Heart left ventricle (tissue), 16 donors: ENCODE data around the gene PLEKHN1. TPM values are rescaled to one million over a fixed set of nuclear protein-coding genes. Genes with fewer than 3 reads are reported as not detected.
"Not testable (repeated sequence)": the region's sequence is repeated elsewhere in the genome, so short reads cannot be mapped to it uniquely, and the experiment has no call there.

Experiments
- ATAC-seq, 4 donors: fragments of 200-7000 bp; cut with Tn5 transposase; one replicate each; pipeline ENCODE4 v1.9.1; 2020 to 2022; ENCODE audit warnings: moderate library complexity in 4 of 4, mild to moderate bottlenecking in 3 of 4, moderate number of reproducible peaks in 1 of 4
- DNase-seq, 5 donors: peaks; one replicate each; pipeline ENCODE4 v3.0.0-alpha.2; 2020
- H3K27ac ChIP-seq, 12 donors: fragments of 200-600 bp; sonication (generic) in 4 of 12; one replicate each; pipeline versions ENCODE4 v1.5.0 to v1.8.0; 2016 to 2022; ENCODE audit warnings: mild to moderate bottlenecking in 2 of 12
- H3K27me3 ChIP-seq, 9 donors: fragments of 200-600 bp; sonication (generic) in 2 of 9; one replicate each; pipeline versions ENCODE4 v1.5.1 to v1.8.0; 2016 to 2022; ENCODE audit warnings: mild to moderate bottlenecking in 3 of 9
- H3K36me3 ChIP-seq, 9 donors: fragments of 200-600 bp; sonication (generic) in 2 of 9; one replicate each; pipeline versions ENCODE4 v1.5.0 to v1.8.0; 2018 to 2022; ENCODE audit warnings: mild to moderate bottlenecking in 2 of 9
- H3K4me1 ChIP-seq, 12 donors: fragments of 200-600 bp; sonication (generic) in 4 of 12; one replicate each; pipeline versions ENCODE4 v1.5.0 to v1.8.0; 2016 to 2022; ENCODE audit warnings: mild to moderate bottlenecking in 3 of 12
- H3K4me3 ChIP-seq, 12 donors: fragments of 200-600 bp; sonication (generic) in 4 of 12; one replicate each; pipeline versions ENCODE4 v1.5.0 to v1.8.0; 2017 to 2022; ENCODE audit warnings: mild to moderate bottlenecking in 9 of 12, moderate library complexity in 4 of 12
- H3K9me3 ChIP-seq, 12 donors: fragments of 200-600 bp; sonication (generic) in 4 of 12; one replicate each; pipeline versions ENCODE4 v1.5.0 to v1.8.0; 2016 to 2022; ENCODE audit warnings: mild to moderate bottlenecking in 1 of 12
- POLR2A ChIP-seq, 2 donors: fragments of 450-650 bp; IDR thresholded peaks; one replicate each; pipeline ENCODE4 v1.6.1; 2017; ENCODE audit warnings: antibody characterized with exemption in 2 of 2, mild to moderate bottlenecking in 2 of 2, moderate library complexity in 2 of 2
- WGBS, 4 donors: extraction: QIAGEN DNeasy Blood & Tissue Kit in 2 of 4; methylation state at CpG; one replicate each; pipeline versions ENCODE4 v1.1.5 to v1.1.7; 2013 to 2018; 5-methylcytosine and 5-hydroxymethylcytosine counted together
- intact Hi-C, 10 donors: fragments of 100-400 bp; cut with DNase I; formaldehyde crosslinking; loops; one replicate each; pipeline versions ENCODE4 v1.11.1 to v1.14.2; 2022
- polyA plus RNA-seq, 2 donors: library from polyadenylated mRNA; stranded (reverse); fragments of 200-250 nt; gene quantifications; one replicate each; pipeline ENCODE4 v1.2.3, GENCODE V29; 2013
- total RNA-seq, 9 donors: library from RNA; depleted of rRNA in 2 of 9; stranded (reverse); fragments of >200 nt in 2 of 9; fragmentation: NEBNext Ultra II Directional in 3 of 9; extraction: Animal tissue kit (Norgen Biotek cat#: 25700) in 3 of 9; gene quantifications; one replicate each; pipeline versions ENCODE4 v1.1.0 to v1.2.4, GENCODE V29; 2016 to 2023
- TF ChIP-seq, protein P1 (sequence below), 12 donors: fragments of 200-600 bp; sonication (generic) in 4 of 12; IDR thresholded peaks; one replicate each; pipeline versions ENCODE4 v1.5.0 to v1.8.0; 2018 to 2022; ENCODE audit warnings: antibody characterized with exemption in 12 of 12, mild to moderate bottlenecking in 5 of 12
- donor health status: ischemic (EF 13 %, LVEDD 7.1; RV severe dilation, severe dysfunction).
- donor health status: healthy with polysubstance abuse.
- donor health status: DM: no; HTN: yes; CAD: no.
- donor health status: DM: no; HTN: no; CAD: no.
- donor health status: ischemic (EF 25% LVEDD 6.9; RV normal size, moderate dysfunction).
- donor health status: ischemic (EF 25% LVEDD 5.7; RV mildly dilated, moderate dysfunction).
- donor health status: healthy.
- donor health status: DM: yes; HTN: yes; CAD: no.
- donor health status: ischemic (EF 35%, LVEDD 5.7; RV mildly dilated, moderate dysfunction).
- donor health status: nonischemic (EF 11% LVEDD 7.7; RV severe dilation, severe dysfunction).
- donor health status: DM: yes; HTN: yes; CAD: no.
- donor health status: PGD.
- donor health status: ischemic (EF 29% LVEDD 5.4; RV normal size, mild dysfunction).
- donor health status: nonischemic (EF 23%, LVEDD 6.1; RV moderate dilation, normal function).

PLEKHN1 gene
- total and polyA plus RNA-seq, 11 donors: 0.15 to 0.63 (median 0.26) TPM; not detected in 7

- intact Hi-C loops: no loop called here
- peak; percentile 39 to 90 for TF ChIP-seq POLR2A (IDR thresholded peaks at IDR 0.05)
- TF ChIP-seq, protein P1, sequence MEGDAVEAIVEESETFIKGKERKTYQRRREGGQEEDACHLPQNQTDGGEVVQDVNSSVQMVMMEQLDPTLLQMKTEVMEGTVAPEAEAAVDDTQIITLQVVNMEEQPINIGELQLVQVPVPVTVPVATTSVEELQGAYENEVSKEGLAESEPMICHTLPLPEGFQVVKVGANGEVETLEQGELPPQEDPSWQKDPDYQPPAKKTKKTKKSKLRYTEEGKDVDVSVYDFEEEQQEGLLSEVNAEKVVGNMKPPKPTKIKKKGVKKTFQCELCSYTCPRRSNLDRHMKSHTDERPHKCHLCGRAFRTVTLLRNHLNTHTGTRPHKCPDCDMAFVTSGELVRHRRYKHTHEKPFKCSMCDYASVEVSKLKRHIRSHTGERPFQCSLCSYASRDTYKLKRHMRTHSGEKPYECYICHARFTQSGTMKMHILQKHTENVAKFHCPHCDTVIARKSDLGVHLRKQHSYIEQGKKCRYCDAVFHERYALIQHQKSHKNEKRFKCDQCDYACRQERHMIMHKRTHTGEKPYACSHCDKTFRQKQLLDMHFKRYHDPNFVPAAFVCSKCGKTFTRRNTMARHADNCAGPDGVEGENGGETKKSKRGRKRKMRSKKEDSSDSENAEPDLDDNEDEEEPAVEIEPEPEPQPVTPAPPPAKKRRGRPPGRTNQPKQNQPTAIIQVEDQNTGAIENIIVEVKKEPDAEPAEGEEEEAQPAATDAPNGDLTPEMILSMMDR (IDR thresholded peaks at IDR 0.05): peak in 1 of 12 donors; percentile 23
- Histone ChIP-seq H3K9me3 (no peaks in the 10 kb centered on the region), H3K4me3 (peak within 1 kb of the TSS; percentile 43 to 92 (median 74)), H3K36me3 (no peaks in the 10 kb centered on the region), H3K4me1 (peaks cover 0 to 27% (median 17%) of the 10 kb centered on the region in 12 donors), H3K27me3 (no peaks in the 10 kb centered on the region), H3K27ac (peak within 1 kb of the TSS; percentile 29 to 97 (median 92))
- 2 to 5% (median 3%) methylated on average over 27 to 30 of the region's 30 CpGs for WGBS, 4 donors
- ATAC-seq (peak; percentile 90 to 95 (median 91)), DNase-seq (peak; percentile 92 to 95 (median 93))
Observed at GRCh38 chr1:1013105-1013921, 47.0 kb downstream of the PLEKHN1 start, which contains the start of gene ISG15. TSS of gene ISG15 (plus strand) at chr1:1013497. CDS start at chr1:1013574, 77 bp downstream.

GRCh38 chr1:1013922-1014648 is 47.8 kb downstream of the PLEKHN1 start:
- peak overlapping the region; percentile 43 to 92 (median 74) for H3K4me3 ChIP-seq
- H3K4me1 ChIP-seq: peaks cover 2 to 30% (median 19%) of the 10 kb centered on the region in 12 donors
- TF ChIP-seq, protein P1 (IDR thresholded peaks at IDR 0.05): no peak
- TF ChIP-seq POLR2A (IDR thresholded peaks at IDR 0.05): no peak
- ATAC-seq (peak in 3 of 4 donors; percentile 37 to 43 (median 41)), DNase-seq (peak in 4 of 5 donors; percentile 36 to 66 (median 47))
- H3K9me3 ChIP-seq: no peaks in the 10 kb centered on the region
- no peaks in the 10 kb centered on the region for H3K27me3 ChIP-seq
- intact Hi-C loops: loop anchor here in 1 of 10 donors (2.0 kb wide), 1 partner anchor 13 kb away; the partner anchor contains the start of gene HES4
- no peaks in the 10 kb centered on the region for H3K36me3 ChIP-seq
- 24 to 57% (median 47%) methylated on average over 8 to 41 of the region's 41 CpGs for WGBS, 4 donors
- H3K27ac ChIP-seq: peak overlapping the region; percentile 29 to 97 (median 92)

DNA sequence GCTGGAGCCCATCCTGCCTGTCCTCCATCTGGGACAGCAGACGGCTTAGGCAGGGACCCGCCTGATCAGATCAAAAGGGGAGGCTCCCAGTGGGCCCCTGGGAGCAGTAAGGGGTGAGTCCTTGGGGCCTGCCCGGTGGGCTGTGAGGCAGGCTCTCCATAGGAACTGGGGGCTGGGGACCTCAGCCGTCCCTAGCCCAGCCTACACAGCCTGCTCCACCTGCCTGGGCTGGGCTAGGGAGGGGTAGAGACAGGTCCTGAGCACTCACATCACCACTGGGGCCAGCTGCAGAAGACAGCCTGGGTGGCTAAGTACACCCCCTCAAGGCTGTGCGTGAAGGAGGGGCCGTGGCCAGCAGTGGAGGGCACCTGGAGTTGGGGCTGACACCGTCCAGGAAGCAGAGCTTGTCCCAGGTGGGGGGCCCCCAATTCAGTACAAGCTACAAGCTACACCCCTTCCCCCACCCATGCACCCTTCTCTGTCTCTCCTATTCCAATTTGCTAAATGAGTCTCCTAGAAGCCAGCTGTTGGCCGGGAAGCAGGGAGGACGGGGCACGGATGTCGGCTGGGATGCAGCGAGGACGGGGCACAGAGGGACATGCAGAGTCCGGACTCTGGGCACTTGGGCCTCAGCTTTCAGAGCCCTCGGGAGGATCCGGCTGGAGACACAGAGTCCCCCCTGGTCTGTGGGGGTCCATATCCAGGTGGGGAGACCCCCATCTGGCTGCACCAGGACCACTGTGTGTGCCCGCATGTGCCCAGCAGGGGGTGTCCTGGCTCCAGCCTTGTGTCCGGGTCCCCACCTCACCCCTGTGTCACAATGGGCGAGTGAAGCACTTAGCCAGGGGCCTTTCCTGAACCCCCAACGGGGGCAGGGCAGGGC is 48.8 kb downstream of the PLEKHN1 start:
- DNase-seq: peak in 4 of 5 donors; percentile 23 to 54 (median 30)

GRCh38 chr1:1017397-1018320 is 51.4 kb downstream of the PLEKHN1 start:
- peaks cover 2 to 46% (median 35%) of the 10 kb centered on the region in 12 donors for H3K4me1 ChIP-seq
- H3K27ac ChIP-seq, H3K36me3 ChIP-seq, H3K9me3 ChIP-seq, ATAC-seq, H3K4me3 ChIP-seq: not testable (repeated sequence)
- peaks cover 0 to 10% (median 0%) of the 10 kb centered on the region in 9 donors for H3K27me3 ChIP-seq
- peak in 1 of 5 donors; percentile 7 for DNase-seq
- intact Hi-C loops: loop anchor here in 1 of 10 donors (5.0 kb wide), 1 partner anchor 45 kb away; no protein-coding TSS in a partner anchor
- 80 to 88% (median 81%) methylated on average over 12 to 17 of the region's 17 CpGs for WGBS, 4 donors

More for the DNA sequence above, 48.8 kb downstream of the PLEKHN1 start:
- peak overlapping the region in 11 of 12 donors; percentile 87 to 97 (median 93) for H3K27ac ChIP-seq
- TF ChIP-seq, protein P1 (IDR thresholded peaks at IDR 0.05): peak; percentile 8 to 45 (median 24)
- TF ChIP-seq POLR2A (IDR thresholded peaks at IDR 0.05): no peak
- H3K9me3 ChIP-seq: no peaks in the 10 kb centered on the region
- intact Hi-C loops: loop anchor here in 2 of 10 donors (2.0 to 5.0 kb wide), 2 partner anchors 14 to 47 kb away; partner anchors contain the start of gene HES4 (in 1 of the 2)
- no peaks in the 10 kb centered on the region for H3K27me3 ChIP-seq
- 72 to 74% (median 74%) methylated on average over 20 of the region's 20 CpGs for WGBS, 4 donors
- ATAC-seq: no peak
- peak overlapping the region in 9 of 12 donors; percentile 58 to 92 (median 81) for H3K4me3 ChIP-seq
- H3K36me3 ChIP-seq: no peaks in the 10 kb centered on the region
- peaks cover 2 to 32% (median 20%) of the 10 kb centered on the region in 12 donors for H3K4me1 ChIP-seq

DNA sequence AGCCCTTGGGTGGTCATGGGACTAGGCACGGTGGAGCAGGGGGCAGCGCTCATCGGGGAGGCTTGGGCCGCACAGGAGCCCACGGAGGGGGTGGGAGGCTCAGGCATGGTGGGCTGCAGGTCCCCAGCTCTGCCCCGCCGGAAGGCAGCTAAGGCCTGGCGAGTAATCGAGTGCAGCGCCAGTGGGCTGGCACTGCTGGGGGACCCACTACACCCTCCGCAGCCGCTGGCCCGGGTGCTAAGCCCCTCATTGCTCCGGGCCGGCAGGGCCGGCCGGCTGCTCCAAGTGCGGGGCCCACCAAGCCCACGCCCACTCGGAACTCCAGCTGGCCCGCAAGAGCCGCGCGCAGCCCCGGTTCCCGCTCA is 52.0 kb downstream of the PLEKHN1 start:
- not testable (repeated sequence) for H3K9me3 ChIP-seq, H3K27ac ChIP-seq, H3K36me3 ChIP-seq, H3K4me3 ChIP-seq, ATAC-seq
- Histone ChIP-seq H3K4me1 (peaks cover 2 to 45% (median 36%) of the 10 kb centered on the region in 12 donors), H3K27me3 (peaks cover 0 to 10% (median 0%) of the 10 kb centered on the region in 9 donors)
- intact Hi-C loops: loop anchor here in 1 of 10 donors (5.0 kb wide), 1 partner anchor 44 kb away; no protein-coding TSS in a partner anchor
- 93 to 97% (median 96%) methylated on average over 19 to 26 of the region's 26 CpGs for WGBS, 4 donors
- peak in 1 of 5 donors; percentile 23 for DNase-seq
